GM18505 (cell line): ENCODE data around the gene PLAC1.

ENCODE experiments used
- ATAC-seq: cut with Tn5 transposase; IDR thresholded peaks from one replicate; pipeline ENCODE4 v1.9.1; 2021; ENCODE audit not compliant: unreplicated experiment
- POLR2A ChIP-seq: IDR thresholded peaks from 4 replicates; pipeline ENCODE4 v1.6.1; 2011; ENCODE audit warnings: borderline replicate concordance; ENCODE audit not compliant: insufficient read depth, insufficient read length; ENCODE audit errors: extremely low read depth

PLAC1 gene

GRCh38 chrX:134683351-134684005, 25.2 kb upstream of the PLAC1 start:
- TF ChIP-seq POLR2A = no peak
- ATAC-seq = no peak

GRCh38 chrX:134682081-134682480, 23.8 kb upstream of the PLAC1 start:
- TF ChIP-seq POLR2A = no peak
- ATAC-seq = no peak

DNA sequence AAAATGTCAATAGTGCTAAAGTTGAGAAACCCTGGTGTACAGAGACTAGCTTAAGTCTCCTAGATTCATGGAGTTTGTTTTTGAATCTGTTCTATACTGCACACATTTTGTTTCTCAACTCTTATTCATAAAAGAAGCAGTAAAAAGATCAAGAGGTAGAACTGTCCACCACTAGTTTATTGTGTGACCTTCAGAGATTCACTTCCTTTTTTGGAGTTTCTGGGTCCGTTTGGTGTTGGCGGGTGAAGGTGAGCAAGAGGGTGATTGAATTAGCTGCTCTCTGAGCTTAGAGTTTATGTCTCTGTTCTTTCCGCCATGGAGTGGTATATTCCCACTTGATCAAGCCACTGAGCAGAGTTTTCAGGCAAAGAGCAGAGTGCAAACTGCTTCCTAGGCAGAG, 21.4 kb upstream of the PLAC1 start:
- TF ChIP-seq POLR2A = no peak
- ATAC-seq = no peak

GRCh38 chrX:134679221-134679620, 20.9 kb upstream of the PLAC1 start:
- TF ChIP-seq POLR2A = no peak
- no peak for ATAC-seq

- no peak for TF ChIP-seq POLR2A
- ATAC-seq = no peak
These were observed 19.1 kb upstream of the PLAC1 start for GRCh38 chrX:134677332-134677731.

GRCh38 chrX:134676436-134676835, 18.2 kb upstream of the PLAC1 start:
- no peak for TF ChIP-seq POLR2A
- no peak for ATAC-seq

DNA sequence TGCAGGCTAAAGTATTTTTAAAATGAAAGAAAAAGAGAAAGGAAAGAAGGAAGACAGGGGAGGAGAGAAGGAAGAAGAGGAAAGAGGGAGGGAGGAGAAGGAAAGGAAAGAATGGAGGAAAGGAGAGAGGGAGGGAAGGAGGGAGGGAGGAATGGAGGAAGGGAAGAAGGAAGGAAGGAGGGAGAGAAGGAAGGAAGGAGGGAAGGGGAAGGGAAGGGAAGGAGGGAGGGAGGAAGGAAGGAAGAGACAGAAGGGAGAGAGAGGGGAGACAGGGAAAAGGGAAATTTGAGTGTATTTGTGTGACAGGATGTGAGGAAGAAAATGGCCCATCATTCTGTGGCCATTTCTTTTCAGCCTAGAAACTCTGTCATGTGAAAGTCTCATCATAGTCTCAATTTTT, 14.9 kb upstream of the PLAC1 start:
- TF ChIP-seq POLR2A = no peak
- no peak for ATAC-seq

DNA sequence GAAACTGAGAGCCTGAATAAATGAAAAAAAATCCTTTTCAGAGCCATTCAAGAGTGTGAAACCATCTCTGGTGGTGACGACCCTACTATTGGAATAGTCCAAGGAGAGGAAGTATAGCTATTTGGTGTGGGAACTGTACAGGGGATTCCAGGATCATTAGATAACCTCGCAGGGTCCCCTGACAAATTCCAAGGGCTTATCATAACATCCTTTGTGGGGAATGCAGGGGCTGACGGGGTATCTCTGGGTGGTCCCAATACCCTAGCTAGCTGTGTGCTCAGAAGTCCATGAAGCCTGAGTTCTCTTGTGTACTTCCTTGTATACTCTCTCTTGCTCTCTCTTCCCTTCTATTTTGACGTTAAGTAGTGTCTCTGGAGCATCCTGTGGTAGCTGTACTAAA, 13.8 kb upstream of the PLAC1 start:
- ATAC-seq = no peak
- no peak for TF ChIP-seq POLR2A

DNA sequence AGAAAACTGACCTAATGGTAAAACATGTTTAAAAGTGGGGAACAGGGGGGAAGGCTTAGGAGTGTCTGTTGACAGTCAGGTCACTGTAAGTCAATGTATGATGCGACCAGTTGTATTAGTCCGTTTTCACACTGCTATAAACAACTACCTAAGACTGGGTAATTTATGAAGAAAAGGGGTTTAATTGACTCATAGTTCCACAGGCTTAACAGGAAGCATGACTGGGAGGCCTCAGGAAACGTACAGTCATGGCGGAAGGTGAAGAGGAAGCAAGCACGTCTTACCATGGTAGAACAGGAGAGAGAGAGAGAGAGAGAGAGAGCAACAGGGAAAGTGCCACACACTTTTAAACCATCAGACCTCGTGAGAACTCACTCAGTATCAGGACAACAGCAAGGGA, 13.0 kb upstream of the PLAC1 start:
- ATAC-seq = no peak

GRCh38 chrX:134670134-134670924, 12.1 kb upstream of the PLAC1 start:
- ATAC-seq = no peak

More for the DNA sequence above, 13.0 kb upstream of the PLAC1 start:
- no peak for TF ChIP-seq POLR2A

GRCh38 chrX:134669378-134670098, 11.3 kb upstream of the PLAC1 start:
- no peak for TF ChIP-seq POLR2A
- ATAC-seq = no peak

More at GRCh38 chrX:134670134-134670924, 12.1 kb upstream of the PLAC1 start:
- TF ChIP-seq POLR2A = no peak

DNA sequence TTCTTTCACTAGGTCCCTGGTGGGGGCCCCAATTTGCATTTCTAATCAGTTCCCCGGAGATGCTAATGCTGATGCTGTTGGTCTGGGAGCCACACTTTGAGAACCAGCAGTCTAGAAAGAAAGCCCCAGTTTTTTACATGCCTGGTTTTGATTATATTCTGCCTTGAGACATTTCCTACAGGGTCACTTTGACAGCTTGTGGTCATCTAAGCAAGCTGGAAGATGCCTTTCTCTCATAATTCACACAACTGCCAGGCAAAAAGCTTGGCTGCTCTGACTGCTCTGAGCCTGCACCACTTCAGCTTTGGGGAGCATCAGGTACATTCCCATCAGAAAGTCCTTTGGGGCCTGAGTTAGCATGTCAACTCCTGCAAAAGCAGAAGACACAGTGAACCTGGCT, 5.9 kb upstream of the PLAC1 start:
- ATAC-seq = no peak
- no peak for TF ChIP-seq POLR2A

- TF ChIP-seq POLR2A = no peak
- ATAC-seq = no peak
These were observed 3.0 kb upstream of the PLAC1 start for GRCh38 chrX:134661295-134661694.
